ENCODE measurements around the gene C4BPA. TPM values are rescaled to one million over a fixed set of nuclear protein-coding genes. Genes with fewer than 3 reads are reported as not detected.

C4BPA gene
- total RNA-seq, 2 donors from 2014 or later = not detected

- Histone ChIP-seq H3K9me3 (no peaks in the 10 kb centered on the region), H3K4me1 (replicated peaks) (no peaks in the 10 kb centered on the region), H3K36me3 (no peaks in the 10 kb centered on the region), H3K4me3 (no peak overlapping the region), H3K27me3 (replicated peaks; ENCODE audit: insufficient read depth) (no peaks in the 10 kb centered on the region), H3K27ac (no peak overlapping the region)
- TF ChIP-seq CTCF (IDR thresholded peaks at IDR 0.05) (no peak), POLR2AphosphoS5 (IDR thresholded peaks at IDR 0.05) (no peak), POLR2A (IDR thresholded peaks at IDR 0.05) (no peak)
- intact Hi-C loops (cut with DNase I) = no loop called here
- no peak for DNase-seq (ENCODE audit: low spot score)
These were observed 87.0 kb downstream of the C4BPA start for GRCh38 chr1:207191061-207191460.

- intact Hi-C loops (cut with DNase I) = no loop called here
- Histone ChIP-seq H3K4me3 (no peak overlapping the region), H3K36me3 (no peaks in the 10 kb centered on the region), H3K9me3 (no peaks in the 10 kb centered on the region), H3K27ac (no peak overlapping the region), H3K27me3 (replicated peaks; ENCODE audit: insufficient read depth) (no peaks in the 10 kb centered on the region), H3K4me1 (replicated peaks) (no peaks in the 10 kb centered on the region)
- no peak for DNase-seq (ENCODE audit: low spot score)
- TF ChIP-seq POLR2A (IDR thresholded peaks at IDR 0.05) (no peak), POLR2AphosphoS5 (IDR thresholded peaks at IDR 0.05) (no peak), CTCF (IDR thresholded peaks at IDR 0.05) (no peak)
- WGBS = 86% methylated on average over 3 of the region's 3 CpGs
These were observed 87.7 kb downstream of the C4BPA start for GRCh38 chr1:207191776-207192175.

GRCh38 chr1:207194197-207194596, 90.2 kb downstream of the C4BPA start:
- no peak for TF ChIP-seq POLR2AphosphoS5 (IDR thresholded peaks at IDR 0.05)
- no peak for TF ChIP-seq CTCF (IDR thresholded peaks at IDR 0.05)
- TF ChIP-seq POLR2A (IDR thresholded peaks at IDR 0.05) = no peak
- DNase-seq (ENCODE audit: low spot score) = no peak
- no peaks in the 10 kb centered on the region for H3K36me3 ChIP-seq
- H3K4me1 ChIP-seq (replicated peaks) = no peaks in the 10 kb centered on the region
- H3K27ac ChIP-seq = no peak overlapping the region
- intact Hi-C loops (cut with DNase I) = no loop called here
- no peak overlapping the region for H3K4me3 ChIP-seq
- H3K9me3 ChIP-seq = no peaks in the 10 kb centered on the region
- H3K27me3 ChIP-seq (replicated peaks; ENCODE audit: insufficient read depth) = no peaks in the 10 kb centered on the region
- WGBS = 97% methylated on average over 1 of the region's 1 CpG

Small RNA genes within 50 kb of the gene (small RNA-seq; reads per million reads assigned to genes)
- gene AL445493.1 = 0 reads per million in 2 donors

Other genes with a start within 250 kb of the C4BPA start
- gene IL20, start 238.6 kb upstream of the C4BPA start, total RNA-seq = not detected
- not detected for gene IL24, start 206.8 kb upstream of the C4BPA start, total RNA-seq
- gene FCMR, start 182.3 kb upstream of the C4BPA start, total RNA-seq = 1 to 10 TPM; 1.7 to 2.2 TPM
- gene PIGR, start 157.8 kb upstream of the C4BPA start, total RNA-seq = 10 to 100 TPM in 1 of 2 donors, 1 to 10 TPM in 1; 1.9 to 91.7 TPM
- 1 to 10 TPM in 1 of 2 donors, not detected in 1; 2.3 TPM for gene FCAMR, start 133.8 kb upstream of the C4BPA start, total RNA-seq
- gene C1orf116, start 71.5 kb upstream of the C4BPA start, total RNA-seq = 100 to 1,000 TPM in 1 of 2 donors, 10 to 100 TPM in 1; 36.5 to 107 TPM
- gene YOD1, start 53.0 kb upstream of the C4BPA start, total RNA-seq = 10 to 100 TPM in 1 of 2 donors, 1 to 10 TPM in 1; 6.2 to 10.8 TPM
- 1 to 10 TPM; 5.6 to 6.1 TPM for gene PFKFB2, start 51.0 kb upstream of the C4BPA start, total RNA-seq
- gene C4BPB, start 15.4 kb upstream of the C4BPA start, total RNA-seq = under 1 TPM in 1 of 2 donors, not detected in 1; 0.23 TPM
- 10 to 100 TPM; 22.8 to 30.2 TPM for gene CD55, start 217.4 kb downstream of the C4BPA start, total RNA-seq